ENCODE measurements around the gene EFCAB12. TPM values are rescaled to one million over a fixed set of nuclear protein-coding genes. Genes with fewer than 3 reads are reported as not detected.
"Not testable (repeated sequence)": the region's sequence is repeated elsewhere in the genome, so short reads cannot be mapped to it uniquely, and the experiment has no call there.

The EFCAB12 gene
- total and polyA plus RNA-seq, 2 experiments from 2014 or later = 0.19 to 0.20 TPM

DNA sequence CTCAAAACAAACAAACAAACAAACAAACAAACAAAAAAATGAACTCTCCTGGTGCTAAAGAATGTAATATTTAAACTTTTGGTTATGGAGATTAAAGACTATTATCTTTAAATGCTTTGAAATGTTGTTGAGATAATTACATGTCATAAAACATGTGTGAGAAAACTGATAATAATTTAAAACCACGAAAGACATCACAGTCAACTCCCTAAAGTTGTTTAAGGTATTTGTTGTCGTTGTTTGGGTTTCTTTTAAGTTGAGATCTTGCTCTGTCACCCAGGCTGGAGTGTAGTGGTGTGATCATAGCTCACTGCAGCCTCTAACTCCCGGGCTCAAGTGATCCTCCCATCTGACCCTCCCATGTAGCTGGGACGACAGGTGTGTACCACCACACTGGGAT is 12.0 kb downstream of the EFCAB12 start:
- Histone ChIP-seq H3K27ac (no peak overlapping the region), H3K9me2 (replicated peaks; ENCODE audit: insufficient read depth) (no peaks in the 10 kb centered on the region), H3K27me3 (no peaks in the 10 kb centered on the region), H3K79me2 (no peaks in the 10 kb centered on the region), H3K4me2 (no peak overlapping the region), H4K20me1 (ENCODE audit: insufficient read depth, poor library complexity, severe bottlenecking) (no peaks in the 10 kb centered on the region), H3K36me3 (replicated peaks; ENCODE audit: insufficient read depth, low read depth) (no peaks in the 10 kb centered on the region), H3K4me3 (no peak overlapping the region), H3K9me3 (ENCODE audit: low read depth) (no peaks in the 10 kb centered on the region), H3K4me1 (ENCODE audit: insufficient read depth) (peaks cover 29% of the 10 kb centered on the region), H2AFZ (no peak overlapping the region)
- DNase-seq (ENCODE audit: low spot score) = no peak
- TF ChIP-seq EZH2phosphoT487 (IDR thresholded peaks at IDR 0.05; ENCODE audit: low read depth, severe bottlenecking, unreplicated experiment) = no peak
- 82% methylated on average over 4 of the region's 4 CpGs for WGBS (ENCODE audit: low lambda C conversion rate, missing lambda C conversion rate)

DNA sequence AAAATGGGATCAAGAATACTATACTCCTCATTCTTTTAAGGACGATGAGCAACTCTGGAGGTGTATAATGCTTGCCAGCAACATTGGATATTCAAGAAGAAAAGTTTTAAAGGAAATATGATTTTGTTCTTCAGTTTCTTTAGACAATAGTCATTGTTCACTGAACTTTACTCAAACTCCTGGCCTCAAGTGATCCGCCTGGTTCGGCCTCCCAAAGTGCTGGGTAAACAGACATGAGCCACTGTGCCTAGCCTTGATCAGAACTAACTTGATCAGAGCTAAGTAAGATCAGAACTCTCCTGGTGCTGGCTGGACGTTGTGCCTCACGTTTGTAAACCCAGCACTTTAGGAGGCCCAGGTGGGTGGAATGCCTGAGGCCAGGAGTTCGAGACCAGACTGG is 12.6 kb downstream of the EFCAB12 start:
- H3K9me3 ChIP-seq (ENCODE audit: low read depth) = no peaks in the 10 kb centered on the region
- peaks cover 29% of the 10 kb centered on the region for H3K4me1 ChIP-seq (ENCODE audit: insufficient read depth)
- H3K9me2 ChIP-seq (replicated peaks; ENCODE audit: insufficient read depth) = no peaks in the 10 kb centered on the region
- H3K27me3 ChIP-seq = no peaks in the 10 kb centered on the region
- no peaks in the 10 kb centered on the region for H4K20me1 ChIP-seq (ENCODE audit: insufficient read depth, poor library complexity, severe bottlenecking)
- TF ChIP-seq, protein P1, sequence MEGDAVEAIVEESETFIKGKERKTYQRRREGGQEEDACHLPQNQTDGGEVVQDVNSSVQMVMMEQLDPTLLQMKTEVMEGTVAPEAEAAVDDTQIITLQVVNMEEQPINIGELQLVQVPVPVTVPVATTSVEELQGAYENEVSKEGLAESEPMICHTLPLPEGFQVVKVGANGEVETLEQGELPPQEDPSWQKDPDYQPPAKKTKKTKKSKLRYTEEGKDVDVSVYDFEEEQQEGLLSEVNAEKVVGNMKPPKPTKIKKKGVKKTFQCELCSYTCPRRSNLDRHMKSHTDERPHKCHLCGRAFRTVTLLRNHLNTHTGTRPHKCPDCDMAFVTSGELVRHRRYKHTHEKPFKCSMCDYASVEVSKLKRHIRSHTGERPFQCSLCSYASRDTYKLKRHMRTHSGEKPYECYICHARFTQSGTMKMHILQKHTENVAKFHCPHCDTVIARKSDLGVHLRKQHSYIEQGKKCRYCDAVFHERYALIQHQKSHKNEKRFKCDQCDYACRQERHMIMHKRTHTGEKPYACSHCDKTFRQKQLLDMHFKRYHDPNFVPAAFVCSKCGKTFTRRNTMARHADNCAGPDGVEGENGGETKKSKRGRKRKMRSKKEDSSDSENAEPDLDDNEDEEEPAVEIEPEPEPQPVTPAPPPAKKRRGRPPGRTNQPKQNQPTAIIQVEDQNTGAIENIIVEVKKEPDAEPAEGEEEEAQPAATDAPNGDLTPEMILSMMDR (IDR thresholded peaks at IDR 0.05; ENCODE audit: poor library complexity) = no peak
- TF ChIP-seq EZH2phosphoT487 (IDR thresholded peaks at IDR 0.05; ENCODE audit: low read depth, severe bottlenecking, unreplicated experiment) (no peak), EZH2 (IDR thresholded peaks at IDR 0.05; ENCODE audit: borderline replicate concordance) (no peak)
- DNase-seq (ENCODE audit: low spot score) = no peak
- H3K27ac ChIP-seq = no peak overlapping the region
- H2AFZ ChIP-seq = no peak overlapping the region
- H3K79me2 ChIP-seq = no peaks in the 10 kb centered on the region
- H3K4me2 ChIP-seq = no peak overlapping the region
- H3K4me3 ChIP-seq = no peak overlapping the region
- no peaks in the 10 kb centered on the region for H3K36me3 ChIP-seq (replicated peaks; ENCODE audit: insufficient read depth, low read depth)
- WGBS (ENCODE audit: low lambda C conversion rate, missing lambda C conversion rate) = 82% methylated on average over 6 of the region's 6 CpGs

- H3K4me2 ChIP-seq = no peak overlapping the region
- no peaks in the 10 kb centered on the region for H3K36me3 ChIP-seq (replicated peaks; ENCODE audit: insufficient read depth, low read depth)
- H3K9me2 ChIP-seq (replicated peaks; ENCODE audit: insufficient read depth) = no peaks in the 10 kb centered on the region
- no peaks in the 10 kb centered on the region for H3K79me2 ChIP-seq
- TF ChIP-seq, protein P1 (IDR thresholded peaks at IDR 0.05; ENCODE audit: poor library complexity) = no peak
- TF ChIP-seq EZH2phosphoT487 (IDR thresholded peaks at IDR 0.05; ENCODE audit: low read depth, severe bottlenecking, unreplicated experiment) (no peak), EZH2 (IDR thresholded peaks at IDR 0.05; ENCODE audit: borderline replicate concordance) (no peak)
- no peak overlapping the region for H3K4me3 ChIP-seq
- H3K4me1 ChIP-seq (ENCODE audit: insufficient read depth) = peaks cover 29% of the 10 kb centered on the region
- no peaks in the 10 kb centered on the region for H4K20me1 ChIP-seq (ENCODE audit: insufficient read depth, poor library complexity, severe bottlenecking)
- DNase-seq (ENCODE audit: low spot score) = no peak
- H3K27me3 ChIP-seq = no peaks in the 10 kb centered on the region
- 87% methylated on average over 3 of the region's 3 CpGs for WGBS (ENCODE audit: low lambda C conversion rate, missing lambda C conversion rate)
- H2AFZ ChIP-seq = no peak overlapping the region
- H3K9me3 ChIP-seq (ENCODE audit: low read depth) = no peaks in the 10 kb centered on the region
- no peak overlapping the region for H3K27ac ChIP-seq
Measured at GRCh38 chr3:129415378-129415777, 13.1 kb downstream of the EFCAB12 start.

DNA sequence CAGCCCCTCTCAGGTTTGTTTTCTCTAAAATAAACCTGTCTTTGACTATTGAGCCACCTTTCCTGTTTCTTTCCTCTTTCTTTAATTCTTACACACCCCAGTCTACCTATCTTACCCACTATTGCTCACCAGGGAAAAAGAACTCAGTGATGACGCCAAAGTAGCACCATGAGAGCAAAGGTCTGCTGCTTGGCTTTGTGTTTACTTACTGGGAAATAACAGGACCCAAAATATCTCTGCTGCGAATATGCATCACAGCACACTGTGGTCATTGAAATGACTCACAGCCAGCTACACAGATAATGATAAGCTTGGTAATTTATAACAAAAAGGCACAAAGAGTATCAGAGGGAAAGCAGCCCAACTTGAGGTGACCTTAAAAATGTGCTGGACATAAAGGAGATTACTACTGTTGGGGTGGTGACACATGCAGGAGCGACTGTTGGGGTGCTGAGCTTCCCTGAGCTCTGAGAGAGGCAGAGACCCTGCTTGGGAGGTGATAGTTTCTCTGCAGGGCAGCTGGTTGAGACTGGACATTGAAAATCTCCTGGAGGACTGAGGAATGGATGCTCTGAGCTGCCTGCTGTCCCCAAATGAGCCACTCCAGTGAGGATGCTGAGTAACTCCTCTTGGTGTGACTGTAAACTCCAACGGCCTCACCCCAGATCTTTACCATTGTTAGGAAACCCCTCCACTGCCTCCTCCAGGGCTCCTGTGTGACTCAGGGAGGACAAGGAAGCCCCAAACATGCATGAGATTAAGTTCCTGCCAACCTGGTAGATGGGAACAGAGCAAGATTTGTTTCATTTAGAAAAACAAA is 14.5 kb downstream of the EFCAB12 start:
- no peaks in the 10 kb centered on the region for H3K9me3 ChIP-seq (ENCODE audit: low read depth)
- H3K4me3 ChIP-seq = no peak overlapping the region
- peaks cover 27% of the 10 kb centered on the region for H3K4me1 ChIP-seq (ENCODE audit: insufficient read depth)
- TF ChIP-seq EZH2 (IDR thresholded peaks at IDR 0.05; ENCODE audit: borderline replicate concordance) = no peak
- TF ChIP-seq, protein P1 (IDR thresholded peaks at IDR 0.05; ENCODE audit: poor library complexity) = no peak
- TF ChIP-seq EZH2phosphoT487 (IDR thresholded peaks at IDR 0.05; ENCODE audit: low read depth, severe bottlenecking, unreplicated experiment) = no peak
- no peaks in the 10 kb centered on the region for H3K9me2 ChIP-seq (replicated peaks; ENCODE audit: insufficient read depth)
- H3K27me3 ChIP-seq = no peaks in the 10 kb centered on the region
- WGBS (ENCODE audit: low lambda C conversion rate, missing lambda C conversion rate) = 59% methylated on average over 4 of the region's 4 CpGs
- no peaks in the 10 kb centered on the region for H3K36me3 ChIP-seq (replicated peaks; ENCODE audit: insufficient read depth, low read depth)
- H2AFZ ChIP-seq = no peak overlapping the region
- no peaks in the 10 kb centered on the region for H3K79me2 ChIP-seq
- peak overlapping the region; percentile 59 for H3K4me2 ChIP-seq
- peak overlapping the region; percentile 95 for H3K27ac ChIP-seq
- H4K20me1 ChIP-seq (ENCODE audit: insufficient read depth, poor library complexity, severe bottlenecking) = no peaks in the 10 kb centered on the region
- DNase-seq (ENCODE audit: low spot score) = peak; percentile 77

DNA sequence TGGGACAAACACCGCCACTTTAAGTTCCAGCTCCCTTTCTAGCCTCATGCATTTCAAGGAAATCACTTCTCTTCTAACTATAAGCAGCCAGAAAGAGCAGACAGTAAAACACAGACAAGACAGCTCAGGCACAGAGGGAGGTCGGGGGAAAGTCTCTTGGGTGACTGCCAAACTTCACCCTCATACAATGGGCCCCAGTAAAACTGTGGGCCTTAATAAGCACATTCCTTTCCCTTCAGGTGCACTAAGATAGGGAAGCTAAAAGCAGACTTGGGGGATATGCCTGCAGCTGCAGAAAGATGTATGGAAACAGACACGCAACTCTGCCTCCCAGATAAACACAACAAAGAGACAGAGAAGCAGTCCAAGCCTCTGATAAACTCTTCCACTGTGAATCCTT is 15.2 kb downstream of the EFCAB12 start:
- not testable (repeated sequence) for H3K36me3 ChIP-seq (replicated peaks; ENCODE audit: insufficient read depth, low read depth); H2AFZ ChIP-seq; H3K79me2 ChIP-seq; H4K20me1 ChIP-seq (ENCODE audit: insufficient read depth, poor library complexity, severe bottlenecking); H3K27me3 ChIP-seq; H3K9me3 ChIP-seq (ENCODE audit: low read depth); H3K9me2 ChIP-seq (replicated peaks; ENCODE audit: insufficient read depth); DNase-seq (ENCODE audit: low spot score); H3K4me3 ChIP-seq
- Histone ChIP-seq H3K4me2 (peak overlapping the region; percentile 59), H3K4me1 (ENCODE audit: insufficient read depth) (peaks cover 26% of the 10 kb centered on the region), H3K27ac (peak overlapping the region; percentile 95)
- 37% methylated on average over 3 of the region's 3 CpGs for WGBS (ENCODE audit: low lambda C conversion rate, missing lambda C conversion rate)
